HEK293 (cell line): ENCODE data around the gene RPS6KA3.

Experiments used
- ZNF239 ChIP-seq: fragments of 450-650 bp; formaldehyde crosslinking; IDR thresholded peaks from 2 replicates; pipeline ENCODE4 v1.5.1; 2016; ENCODE audit warnings: missing biosample characterization, missing genetic modification characterization
- ZNF302 ChIP-seq: fragments of 450-650 bp; formaldehyde crosslinking; IDR thresholded peaks from 2 replicates; pipeline ENCODE4 v1.5.1; 2016; ENCODE audit warnings: missing biosample characterization, missing genetic modification characterization, low read depth
- ZXDB ChIP-seq: fragments of 450-650 bp; formaldehyde crosslinking; IDR thresholded peaks from 2 replicates; pipeline ENCODE4 v1.5.1; 2016; ENCODE audit warnings: missing biosample characterization, missing genetic modification characterization
- TF ChIP-seq, protein P1 (sequence below): fragments of 450-650 bp; formaldehyde crosslinking; optimal IDR thresholded peaks from 2 replicates; pipeline ENCODE3; 2016; ENCODE audit warnings: missing biosample characterization, mild to moderate bottlenecking, missing genetic modification characterization
- TF ChIP-seq, protein P2 (sequence below): fragments of 450-650 bp; formaldehyde crosslinking; IDR thresholded peaks from 2 replicates; pipeline ENCODE4 v1.5.1; 2016; ENCODE audit warnings: missing biosample characterization, missing genetic modification characterization
- TF ChIP-seq, protein P3 (sequence below): fragments of 450-650 bp; IDR thresholded peaks from 2 replicates; pipeline ENCODE4 v1.5.1; 2018; ENCODE audit warnings: missing biosample characterization, missing genetic modification characterization
- TF ChIP-seq, protein P4 (sequence below): fragments of 450-650 bp; IDR thresholded peaks from 2 replicates; pipeline ENCODE4 v1.5.1; 2018; ENCODE audit warnings: missing biosample characterization, mild to moderate bottlenecking, missing genetic modification characterization

DNA sequence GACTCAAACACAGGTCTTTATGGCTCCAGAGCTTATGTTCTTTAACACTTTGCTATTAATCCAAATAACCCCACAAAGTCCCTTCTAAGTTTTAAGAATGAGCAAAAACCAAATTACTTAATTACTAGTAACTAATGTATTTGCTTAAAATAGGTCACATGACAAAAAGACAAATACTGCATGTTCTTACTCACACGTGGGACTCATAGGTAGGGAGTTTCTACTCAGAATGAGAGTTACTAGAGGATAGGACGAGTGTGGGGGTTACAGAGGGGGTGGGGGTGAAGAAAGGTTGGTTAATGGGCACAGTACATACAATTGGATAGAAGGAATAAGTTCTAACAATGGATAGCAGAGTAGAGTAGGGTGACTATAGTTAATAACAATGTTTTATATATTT, 5.8 kb downstream of the RPS6KA3 start:
- TF ChIP-seq ZXDB (tag by site-specific recombination) (no peak), ZNF302 (no peak), ZNF239 (tag by site-specific recombination) (no peak)
- TF ChIP-seq, protein P1, sequence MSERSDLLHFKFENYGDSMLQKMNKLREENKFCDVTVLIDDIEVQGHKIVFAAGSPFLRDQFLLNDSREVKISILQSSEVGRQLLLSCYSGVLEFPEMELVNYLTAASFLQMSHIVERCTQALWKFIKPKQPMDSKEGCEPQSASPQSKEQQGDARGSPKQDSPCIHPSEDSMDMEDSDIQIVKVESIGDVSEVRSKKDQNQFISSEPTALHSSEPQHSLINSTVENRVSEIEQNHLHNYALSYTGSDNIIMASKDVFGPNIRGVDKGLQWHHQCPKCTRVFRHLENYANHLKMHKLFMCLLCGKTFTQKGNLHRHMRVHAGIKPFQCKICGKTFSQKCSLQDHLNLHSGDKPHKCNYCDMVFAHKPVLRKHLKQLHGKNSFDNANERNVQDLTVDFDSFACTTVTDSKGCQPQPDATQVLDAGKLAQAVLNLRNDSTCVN (tag by site-specific recombination): no peak
- TF ChIP-seq, protein P2, sequence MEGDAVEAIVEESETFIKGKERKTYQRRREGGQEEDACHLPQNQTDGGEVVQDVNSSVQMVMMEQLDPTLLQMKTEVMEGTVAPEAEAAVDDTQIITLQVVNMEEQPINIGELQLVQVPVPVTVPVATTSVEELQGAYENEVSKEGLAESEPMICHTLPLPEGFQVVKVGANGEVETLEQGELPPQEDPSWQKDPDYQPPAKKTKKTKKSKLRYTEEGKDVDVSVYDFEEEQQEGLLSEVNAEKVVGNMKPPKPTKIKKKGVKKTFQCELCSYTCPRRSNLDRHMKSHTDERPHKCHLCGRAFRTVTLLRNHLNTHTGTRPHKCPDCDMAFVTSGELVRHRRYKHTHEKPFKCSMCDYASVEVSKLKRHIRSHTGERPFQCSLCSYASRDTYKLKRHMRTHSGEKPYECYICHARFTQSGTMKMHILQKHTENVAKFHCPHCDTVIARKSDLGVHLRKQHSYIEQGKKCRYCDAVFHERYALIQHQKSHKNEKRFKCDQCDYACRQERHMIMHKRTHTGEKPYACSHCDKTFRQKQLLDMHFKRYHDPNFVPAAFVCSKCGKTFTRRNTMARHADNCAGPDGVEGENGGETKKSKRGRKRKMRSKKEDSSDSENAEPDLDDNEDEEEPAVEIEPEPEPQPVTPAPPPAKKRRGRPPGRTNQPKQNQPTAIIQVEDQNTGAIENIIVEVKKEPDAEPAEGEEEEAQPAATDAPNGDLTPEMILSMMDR (tag by site-specific recombination): no peak
- TF ChIP-seq, protein P3, sequence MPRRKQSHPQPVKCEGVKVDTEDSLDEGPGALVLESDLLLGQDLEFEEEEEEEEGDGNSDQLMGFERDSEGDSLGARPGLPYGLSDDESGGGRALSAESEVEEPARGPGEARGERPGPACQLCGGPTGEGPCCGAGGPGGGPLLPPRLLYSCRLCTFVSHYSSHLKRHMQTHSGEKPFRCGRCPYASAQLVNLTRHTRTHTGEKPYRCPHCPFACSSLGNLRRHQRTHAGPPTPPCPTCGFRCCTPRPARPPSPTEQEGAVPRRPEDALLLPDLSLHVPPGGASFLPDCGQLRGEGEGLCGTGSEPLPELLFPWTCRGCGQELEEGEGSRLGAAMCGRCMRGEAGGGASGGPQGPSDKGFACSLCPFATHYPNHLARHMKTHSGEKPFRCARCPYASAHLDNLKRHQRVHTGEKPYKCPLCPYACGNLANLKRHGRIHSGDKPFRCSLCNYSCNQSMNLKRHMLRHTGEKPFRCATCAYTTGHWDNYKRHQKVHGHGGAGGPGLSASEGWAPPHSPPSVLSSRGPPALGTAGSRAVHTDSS (tag by site-specific recombination): no peak
- TF ChIP-seq, protein P4, sequence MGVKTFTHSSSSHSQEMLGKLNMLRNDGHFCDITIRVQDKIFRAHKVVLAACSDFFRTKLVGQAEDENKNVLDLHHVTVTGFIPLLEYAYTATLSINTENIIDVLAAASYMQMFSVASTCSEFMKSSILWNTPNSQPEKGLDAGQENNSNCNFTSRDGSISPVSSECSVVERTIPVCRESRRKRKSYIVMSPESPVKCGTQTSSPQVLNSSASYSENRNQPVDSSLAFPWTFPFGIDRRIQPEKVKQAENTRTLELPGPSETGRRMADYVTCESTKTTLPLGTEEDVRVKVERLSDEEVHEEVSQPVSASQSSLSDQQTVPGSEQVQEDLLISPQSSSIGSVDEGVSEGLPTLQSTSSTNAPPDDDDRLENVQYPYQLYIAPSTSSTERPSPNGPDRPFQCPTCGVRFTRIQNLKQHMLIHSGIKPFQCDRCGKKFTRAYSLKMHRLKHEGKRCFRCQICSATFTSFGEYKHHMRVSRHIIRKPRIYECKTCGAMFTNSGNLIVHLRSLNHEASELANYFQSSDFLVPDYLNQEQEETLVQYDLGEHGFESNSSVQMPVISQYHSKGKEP (tag by site-specific recombination): no peak
